Measurements from ENCODE around the gene DENND5B.

- TF ChIP-seq HDAC2 (IDR thresholded peaks at IDR 0.05) (no peak), MAX (IDR thresholded peaks at IDR 0.05) (no peak), CEBPB (IDR thresholded peaks at IDR 0.05) (no peak), POLR2A (IDR thresholded peaks at IDR 0.05; ENCODE audit: low read length) (no peak), BHLHE40 (IDR thresholded peaks at IDR 0.05; ENCODE audit: low read depth, low read length) (no peak), SMC3 (IDR thresholded peaks at IDR 0.05) (no peak), EP300 (IDR thresholded peaks at IDR 0.05) (no peak), REST (IDR thresholded peaks at IDR 0.05) (no peak)
- TF ChIP-seq, protein P1, sequence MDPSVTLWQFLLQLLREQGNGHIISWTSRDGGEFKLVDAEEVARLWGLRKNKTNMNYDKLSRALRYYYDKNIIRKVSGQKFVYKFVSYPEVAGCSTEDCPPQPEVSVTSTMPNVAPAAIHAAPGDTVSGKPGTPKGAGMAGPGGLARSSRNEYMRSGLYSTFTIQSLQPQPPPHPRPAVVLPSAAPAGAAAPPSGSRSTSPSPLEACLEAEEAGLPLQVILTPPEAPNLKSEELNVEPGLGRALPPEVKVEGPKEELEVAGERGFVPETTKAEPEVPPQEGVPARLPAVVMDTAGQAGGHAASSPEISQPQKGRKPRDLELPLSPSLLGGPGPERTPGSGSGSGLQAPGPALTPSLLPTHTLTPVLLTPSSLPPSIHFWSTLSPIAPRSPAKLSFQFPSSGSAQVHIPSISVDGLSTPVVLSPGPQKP (IDR thresholded peaks at IDR 0.05; ENCODE audit: low read depth, low read length), result no peak
- TF ChIP-seq, protein P2, sequence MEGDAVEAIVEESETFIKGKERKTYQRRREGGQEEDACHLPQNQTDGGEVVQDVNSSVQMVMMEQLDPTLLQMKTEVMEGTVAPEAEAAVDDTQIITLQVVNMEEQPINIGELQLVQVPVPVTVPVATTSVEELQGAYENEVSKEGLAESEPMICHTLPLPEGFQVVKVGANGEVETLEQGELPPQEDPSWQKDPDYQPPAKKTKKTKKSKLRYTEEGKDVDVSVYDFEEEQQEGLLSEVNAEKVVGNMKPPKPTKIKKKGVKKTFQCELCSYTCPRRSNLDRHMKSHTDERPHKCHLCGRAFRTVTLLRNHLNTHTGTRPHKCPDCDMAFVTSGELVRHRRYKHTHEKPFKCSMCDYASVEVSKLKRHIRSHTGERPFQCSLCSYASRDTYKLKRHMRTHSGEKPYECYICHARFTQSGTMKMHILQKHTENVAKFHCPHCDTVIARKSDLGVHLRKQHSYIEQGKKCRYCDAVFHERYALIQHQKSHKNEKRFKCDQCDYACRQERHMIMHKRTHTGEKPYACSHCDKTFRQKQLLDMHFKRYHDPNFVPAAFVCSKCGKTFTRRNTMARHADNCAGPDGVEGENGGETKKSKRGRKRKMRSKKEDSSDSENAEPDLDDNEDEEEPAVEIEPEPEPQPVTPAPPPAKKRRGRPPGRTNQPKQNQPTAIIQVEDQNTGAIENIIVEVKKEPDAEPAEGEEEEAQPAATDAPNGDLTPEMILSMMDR (IDR thresholded peaks at IDR 0.05), result no peak
Observed at GRCh38 chr12:31370531-31371255, 220.2 kb downstream of the DENND5B start.

All from A549 (cell line).